Kidney epithelial cell (primary cell): ENCODE measurements around the gene TMEM63A. TPM values are rescaled to one million over a fixed set of nuclear protein-coding genes. Genes with fewer than 3 reads are reported as not detected.
"Not testable (repeated sequence)": the region's sequence is repeated elsewhere in the genome, so short reads cannot be mapped to it uniquely, and the experiment has no call there.

Experiments
- DNase-seq: peaks from one replicate; pipeline ENCODE4 v3.0.0-alpha.2; 2010; ENCODE audit warnings: low read depth
- H3K27me3 ChIP-seq: 2 replicates; pipeline ENCODE4 v1.6.0; 2011; ENCODE audit warnings: low read length; ENCODE audit not compliant: control insufficient read depth, insufficient read depth
- H3K36me3 ChIP-seq: 2 replicates; pipeline ENCODE4 v1.5.1; 2011; ENCODE audit warnings: low read length; ENCODE audit not compliant: control insufficient read depth, insufficient read depth
- H3K4me3 ChIP-seq: 2 replicates; pipeline ENCODE4 v1.5.1; 2011; ENCODE audit warnings: low read depth, mild to moderate bottlenecking, control low read depth, low read length
- CTCF ChIP-seq: IDR thresholded peaks from 2 replicates; pipeline ENCODE4 v1.5.1; 2011; ENCODE audit warnings: mild to moderate bottlenecking, moderate library complexity, low read length, control low read depth, inconsistent platforms; ENCODE audit not compliant: insufficient read depth, poor library complexity, severe bottlenecking
- total RNA-seq: library from RNA; depleted of rRNA; stranded (reverse); fragments of >200 nt; gene quantifications from 2 replicates; pipeline ENCODE4 v1.2.3, GENCODE V29; 2015

TMEM63A gene
- total RNA-seq, 1 donor from 2014 or later, result 17.5 TPM

GRCh38 chr1:225888898-225889601 lies 6.9 kb upstream of the TMEM63A start, which contains the start of gene LEFTY1:
Gene LEFTY1 (minus strand): TSS chr1:225889146. CDS start chr1:225889066, 80 bp downstream.
- no peak within 1 kb of the TSS for H3K4me3 ChIP-seq

GRCh38 chr1:225888289-225888897 lies 6.2 kb upstream of the TMEM63A start:
- no peaks in the 10 kb centered on the region for H3K36me3 ChIP-seq
- DNase-seq, result no peak
- no peaks in the 10 kb centered on the region for H3K27me3 ChIP-seq
- H3K4me3 ChIP-seq, result no peak overlapping the region
- no peak for TF ChIP-seq CTCF

More at GRCh38 chr1:225888898-225889601, 6.9 kb upstream of the TMEM63A start, which contains the start of gene LEFTY1:
- DNase-seq, result no peak
- Histone ChIP-seq H3K27me3 (no peaks in the 10 kb centered on the region), H3K36me3 (no peaks in the 10 kb centered on the region)
- TF ChIP-seq CTCF, result no peak

- not testable (repeated sequence) for H3K4me3 ChIP-seq, DNase-seq
Observed at GRCh38 chr1:225887554-225888288, 5.5 kb upstream of the TMEM63A start.

GRCh38 chr1:225887030-225887314 lies 4.8 kb upstream of the TMEM63A start:
- Histone ChIP-seq H3K27me3 (no peaks in the 10 kb centered on the region), H3K36me3 (no peaks in the 10 kb centered on the region), H3K4me3 (no peak overlapping the region)
- no peak for TF ChIP-seq CTCF
- DNase-seq, result no peak

More at GRCh38 chr1:225887554-225888288, 5.5 kb upstream of the TMEM63A start:
- H3K36me3 ChIP-seq, H3K27me3 ChIP-seq: not testable (repeated sequence)

GRCh38 chr1:225886159-225887029 lies 4.2 kb upstream of the TMEM63A start:
- H3K36me3 ChIP-seq, result no peaks in the 10 kb centered on the region
- no peak for DNase-seq
- H3K27me3 ChIP-seq, result no peaks in the 10 kb centered on the region
- H3K4me3 ChIP-seq, result no peak overlapping the region
- TF ChIP-seq CTCF, result no peak
